Endometrial microvascular endothelial cells (primary cell): ENCODE measurements around the gene GMDS. TPM values are rescaled to one million over a fixed set of nuclear protein-coding genes. Genes with fewer than 3 reads are reported as not detected.

Experiments used
- in situ Hi-C: cut with HindIII; loops from 2 replicates; pipeline ENCODE4 v1.10.0; 2017; ENCODE audit warnings: low sequenced_read_pairs, low pct_unique_long_range_greater_than_20kb; ENCODE audit errors: inconsistent ontology term
- total RNA-seq: library from RNA; depleted of rRNA; stranded (reverse); fragments of >200 nt; gene quantifications from one replicate; pipeline ENCODE4 v1.2.3, GENCODE V29; 2015; ENCODE audit errors: inconsistent ontology term

The GMDS gene
- total RNA-seq, 1 donor from 2014 or later: 7.4 TPM

DNA sequence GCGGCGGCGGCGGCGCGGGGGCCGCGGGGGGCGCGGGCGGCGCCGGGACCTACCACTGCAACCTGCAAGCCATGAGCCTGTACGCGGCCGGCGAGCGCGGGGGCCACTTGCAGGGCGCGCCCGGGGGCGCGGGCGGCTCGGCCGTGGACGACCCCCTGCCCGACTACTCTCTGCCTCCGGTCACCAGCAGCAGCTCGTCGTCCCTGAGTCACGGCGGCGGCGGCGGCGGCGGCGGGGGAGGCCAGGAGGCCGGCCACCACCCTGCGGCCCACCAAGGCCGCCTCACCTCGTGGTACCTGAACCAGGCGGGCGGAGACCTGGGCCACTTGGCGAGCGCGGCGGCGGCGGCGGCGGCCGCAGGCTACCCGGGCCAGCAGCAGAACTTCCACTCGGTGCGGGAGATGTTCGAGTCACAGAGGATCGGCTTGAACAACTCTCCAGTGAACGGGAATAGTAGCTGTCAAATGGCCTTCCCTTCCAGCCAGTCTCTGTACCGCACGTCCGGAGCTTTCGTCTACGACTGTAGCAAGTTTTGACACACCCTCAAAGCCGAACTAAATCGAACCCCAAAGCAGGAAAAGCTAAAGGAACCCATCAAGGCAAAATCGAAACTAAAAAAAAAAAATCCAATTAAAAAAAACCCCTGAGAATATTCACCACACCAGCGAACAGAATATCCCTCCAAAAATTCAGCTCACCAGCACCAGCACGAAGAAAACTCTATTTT lies 633.7 kb downstream of the GMDS start:
- in situ Hi-C loops: loop anchor here (25.0 kb wide), 1 partner anchor 1026 kb away; no protein-coding TSS in a partner anchor

GRCh38 chr6:1611322-1611571 lies 634.2 kb downstream of the GMDS start:
- in situ Hi-C loops: loop anchor here (25.0 kb wide), 1 partner anchor 1026 kb away; no protein-coding TSS in a partner anchor

DNA sequence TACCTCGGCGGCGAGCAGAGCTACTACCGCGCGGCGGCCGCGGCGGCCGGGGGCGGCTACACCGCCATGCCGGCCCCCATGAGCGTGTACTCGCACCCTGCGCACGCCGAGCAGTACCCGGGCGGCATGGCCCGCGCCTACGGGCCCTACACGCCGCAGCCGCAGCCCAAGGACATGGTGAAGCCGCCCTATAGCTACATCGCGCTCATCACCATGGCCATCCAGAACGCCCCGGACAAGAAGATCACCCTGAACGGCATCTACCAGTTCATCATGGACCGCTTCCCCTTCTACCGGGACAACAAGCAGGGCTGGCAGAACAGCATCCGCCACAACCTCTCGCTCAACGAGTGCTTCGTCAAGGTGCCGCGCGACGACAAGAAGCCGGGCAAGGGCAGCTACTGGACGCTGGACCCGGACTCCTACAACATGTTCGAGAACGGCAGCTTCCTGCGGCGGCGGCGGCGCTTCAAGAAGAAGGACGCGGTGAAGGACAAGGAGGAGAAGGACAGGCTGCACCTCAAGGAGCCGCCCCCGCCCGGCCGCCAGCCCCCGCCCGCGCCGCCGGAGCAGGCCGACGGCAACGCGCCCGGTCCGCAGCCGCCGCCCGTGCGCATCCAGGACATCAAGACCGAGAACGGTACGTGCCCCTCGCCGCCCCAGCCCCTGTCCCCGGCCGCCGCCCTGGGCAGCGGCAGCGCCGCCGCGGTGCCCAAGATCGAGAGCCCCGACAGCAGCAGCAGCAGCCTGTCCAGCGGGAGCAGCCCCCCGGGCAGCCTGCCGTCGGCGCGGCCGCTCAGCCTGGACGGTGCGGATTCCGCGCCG lies 634.7 kb downstream of the GMDS start:
- in situ Hi-C loops: loop anchor here (25.0 kb wide), 1 partner anchor 1027 kb away; no protein-coding TSS in a partner anchor

DNA sequence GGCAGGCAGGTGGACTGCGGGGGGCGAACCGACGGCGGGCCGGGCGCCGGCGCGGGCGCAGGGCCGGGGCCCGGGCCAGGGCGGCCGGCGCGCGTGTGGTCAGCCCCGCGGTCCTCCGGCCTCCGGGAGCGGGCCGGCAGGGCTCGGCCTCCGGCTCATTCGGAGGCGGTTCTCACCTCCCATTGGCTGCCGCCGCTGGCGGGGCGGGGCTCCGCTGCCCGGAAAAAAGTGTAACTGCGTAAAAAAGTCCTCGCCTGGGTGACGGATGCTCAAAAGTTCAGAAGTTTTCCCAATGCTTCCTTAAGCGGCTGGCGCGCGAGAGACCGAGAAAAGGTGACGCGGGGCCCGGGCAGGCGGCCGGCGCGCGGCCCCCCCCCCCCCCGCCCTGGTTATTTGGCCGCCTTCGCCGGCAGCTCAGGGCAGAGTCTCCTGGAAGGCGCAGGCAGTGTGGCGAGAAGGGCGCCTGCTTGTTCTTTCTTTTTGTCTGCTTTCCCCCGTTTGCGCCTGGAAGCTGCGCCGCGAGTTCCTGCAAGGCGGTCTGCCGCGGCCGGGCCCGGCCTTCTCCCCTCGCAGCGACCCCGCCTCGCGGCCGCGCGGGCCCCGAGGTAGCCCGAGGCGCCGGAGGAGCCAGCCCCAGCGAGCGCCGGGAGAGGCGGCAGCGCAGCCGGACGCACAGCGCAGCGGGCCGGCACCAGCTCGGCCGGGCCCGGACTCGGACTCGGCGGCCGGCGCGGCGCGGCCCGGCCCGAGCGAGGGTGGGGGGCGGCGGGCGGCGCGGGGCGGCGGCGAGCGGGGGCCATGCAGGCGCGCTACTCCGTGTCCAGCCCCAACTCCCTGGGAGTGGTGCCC lies 635.5 kb downstream of the GMDS start, which contains the start of gene FOXC1:
Gene FOXC1 (plus strand): TSS at position 268 of the 849 bp plus-strand sequence. CDS start 531 bp downstream, at position 799.
- in situ Hi-C loops: loop anchor here (25.0 kb wide), 1 partner anchor 1027 kb away; no protein-coding TSS in a partner anchor

- in situ Hi-C loops: loop anchor here (25.0 kb wide), 1 partner anchor 1028 kb away; no protein-coding TSS in a partner anchor
Observed at GRCh38 chr6:1609041-1609647, 636.3 kb downstream of the GMDS start.

- in situ Hi-C loops: loop anchor here (25.0 kb wide), 1 partner anchor 1029 kb away; no protein-coding TSS in a partner anchor
Observed at GRCh38 chr6:1608222-1609040, 637.0 kb downstream of the GMDS start.

- in situ Hi-C loops: loop anchor here (25.0 kb wide), 1 partner anchor 1030 kb away; no protein-coding TSS in a partner anchor
Observed at GRCh38 chr6:1607516-1608221, 637.7 kb downstream of the GMDS start.

GRCh38 chr6:1606780-1607515 lies 638.5 kb downstream of the GMDS start:
- in situ Hi-C loops: loop anchor here (25.0 kb wide), 1 partner anchor 1030 kb away; no protein-coding TSS in a partner anchor

DNA sequence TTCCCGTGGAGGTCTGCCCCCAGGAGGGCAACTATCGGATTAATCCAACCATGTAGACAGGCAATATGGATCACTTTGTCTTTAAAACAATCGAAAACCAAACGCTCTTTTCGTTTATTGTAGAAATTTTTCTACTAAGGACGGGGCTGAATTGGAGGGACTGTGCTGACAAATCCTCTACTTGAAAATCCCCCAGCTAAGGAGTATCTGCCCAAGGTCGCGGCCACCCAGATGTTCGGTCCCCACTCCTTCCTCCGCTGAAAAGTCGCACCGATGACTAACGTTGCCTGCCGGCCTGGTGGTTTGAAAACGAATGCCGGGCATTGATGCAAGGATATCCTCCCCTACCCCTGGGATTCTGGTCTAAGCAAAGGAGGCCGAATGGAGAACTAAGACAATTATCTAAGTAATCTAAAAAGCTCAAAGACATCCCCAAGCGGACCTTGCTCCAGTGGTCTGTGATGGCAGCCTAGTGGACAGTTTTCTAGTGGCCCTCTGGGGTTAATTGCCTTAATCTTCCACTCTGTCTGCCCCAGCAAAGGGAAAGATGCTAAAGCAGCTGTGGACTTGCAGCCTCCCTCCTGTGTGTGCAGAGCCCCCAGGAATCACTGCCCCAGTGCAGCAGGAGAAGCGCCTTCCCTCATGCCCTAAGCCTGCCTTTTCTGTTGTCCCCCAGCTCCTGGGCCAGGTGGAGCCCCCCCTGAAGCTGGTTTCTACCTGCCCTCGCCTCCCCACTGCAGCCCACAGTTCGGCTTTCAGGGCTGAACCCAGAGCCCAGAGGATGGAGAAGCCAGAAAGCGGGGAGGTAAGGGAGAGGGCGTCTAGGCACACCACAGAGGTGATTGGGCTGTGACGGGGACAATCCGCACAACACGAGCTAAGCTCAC lies 639.3 kb downstream of the GMDS start:
- in situ Hi-C loops: loop anchor here (25.0 kb wide), 1 partner anchor 1031 kb away; no protein-coding TSS in a partner anchor

DNA sequence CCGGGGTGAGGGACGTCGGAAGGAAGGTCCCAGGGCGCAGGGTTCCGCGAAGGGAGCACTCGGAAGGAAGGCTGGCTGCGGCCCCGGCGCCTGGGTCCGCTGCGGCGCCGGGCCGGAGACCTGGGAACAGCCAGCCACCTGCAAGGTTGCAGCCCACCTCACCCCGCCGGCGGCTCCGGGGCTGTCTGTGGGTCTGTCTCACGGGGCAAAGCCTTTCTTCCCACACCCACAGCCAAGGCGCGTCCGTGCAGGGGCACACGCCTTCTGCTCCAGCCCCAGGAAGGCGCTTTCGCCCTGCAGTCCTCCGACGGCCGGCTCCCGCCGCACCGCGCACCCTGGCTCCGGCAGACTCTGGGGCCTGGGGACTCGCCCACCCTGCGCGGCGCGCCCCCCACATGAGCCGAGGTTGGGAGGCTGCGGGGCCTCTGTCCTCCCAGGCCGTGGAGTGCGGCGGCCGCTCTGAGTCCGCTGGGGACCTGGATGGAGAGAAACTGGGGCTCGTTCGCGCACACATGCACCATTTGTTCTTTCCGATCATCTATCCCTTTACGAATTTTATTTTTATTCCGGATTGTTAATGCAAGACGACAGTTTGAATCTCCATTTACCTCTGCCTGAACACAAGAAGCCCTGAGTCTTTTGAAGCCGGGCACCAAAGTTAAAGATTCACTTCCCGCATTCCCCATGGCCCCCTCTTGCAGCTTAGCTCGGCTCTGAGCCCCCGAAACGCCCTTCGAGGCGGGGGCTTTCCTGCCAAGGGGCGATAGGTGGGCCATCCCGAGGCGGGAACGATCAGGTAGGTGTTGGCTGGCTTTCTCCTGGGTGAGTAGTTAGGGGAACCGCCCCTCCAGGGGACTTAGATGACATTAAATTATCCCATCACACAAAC lies 640.2 kb downstream of the GMDS start:
- in situ Hi-C loops: loop anchor here (25.0 kb wide), 1 partner anchor 1032 kb away; no protein-coding TSS in a partner anchor

DNA sequence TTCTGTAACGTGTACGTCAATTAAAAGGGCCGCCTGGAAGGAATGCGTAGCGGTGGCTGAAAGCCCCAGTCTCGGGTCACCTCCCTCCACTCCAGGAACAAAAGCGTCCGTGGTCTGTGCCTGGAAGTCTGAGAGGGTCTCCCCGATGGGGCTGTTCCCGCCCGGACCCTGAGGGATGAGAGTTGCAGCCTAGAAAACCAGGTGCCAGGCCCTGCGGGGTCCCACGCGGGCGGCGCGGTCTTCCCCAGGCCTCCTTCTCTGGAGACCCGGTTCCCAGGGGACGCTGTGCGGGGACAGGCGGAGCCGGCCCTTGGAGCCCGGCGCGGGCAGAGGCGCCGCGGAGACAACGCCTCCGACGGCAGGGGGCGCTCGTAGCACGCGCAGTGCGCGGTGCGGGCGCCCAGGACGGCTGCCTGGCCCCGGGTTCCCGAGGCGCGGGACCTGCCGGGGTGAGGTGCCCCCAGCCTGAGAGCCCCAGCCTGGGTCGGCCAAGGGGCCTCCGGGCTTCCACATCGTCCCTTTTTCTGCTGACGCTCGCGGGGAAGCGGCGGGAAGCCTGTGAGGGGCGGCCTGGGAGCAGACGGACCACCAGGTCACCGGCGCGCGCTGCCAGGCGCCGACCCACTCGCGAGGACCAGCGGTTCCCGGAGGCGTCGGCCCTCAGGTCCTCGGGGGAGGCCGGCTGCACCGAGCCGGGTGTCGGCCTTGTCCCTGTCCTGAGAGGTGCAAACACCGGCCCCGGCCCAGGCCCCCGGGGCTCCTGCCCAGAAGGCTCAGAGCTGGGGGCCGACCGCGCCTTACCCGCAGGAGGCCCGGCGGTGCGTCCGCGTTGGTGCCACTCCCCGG lies 641.0 kb downstream of the GMDS start:
- in situ Hi-C loops: loop anchor here (25.0 kb wide), 1 partner anchor 1033 kb away; no protein-coding TSS in a partner anchor

DNA sequence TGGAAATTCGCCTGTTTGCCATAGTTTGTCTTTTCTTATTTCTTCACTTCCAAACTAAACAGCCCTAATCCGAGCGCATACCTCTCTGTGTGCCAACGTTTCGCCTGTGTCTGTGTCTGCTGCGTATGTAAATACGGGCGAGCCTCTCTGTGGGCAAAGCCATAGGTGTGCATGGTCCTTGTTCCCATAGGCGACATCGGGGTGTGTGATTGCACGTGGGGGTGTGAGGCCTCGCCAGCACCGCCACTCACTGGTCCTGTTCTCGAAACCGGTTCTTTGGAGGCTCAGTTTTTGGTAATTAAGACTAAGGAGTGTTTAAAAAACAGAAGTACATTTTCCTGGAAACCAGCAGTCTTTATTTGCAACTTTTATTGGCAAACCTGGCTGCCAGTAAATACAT lies 641.7 kb downstream of the GMDS start:
- in situ Hi-C loops: loop anchor here (25.0 kb wide), 1 partner anchor 1034 kb away; no protein-coding TSS in a partner anchor

GRCh38 chr6:1602049-1602713 lies 643.2 kb downstream of the GMDS start:
- in situ Hi-C loops: loop anchor here (25.0 kb wide), 1 partner anchor 1035 kb away; no protein-coding TSS in a partner anchor
